Stromal cell of bone marrow (primary cell): ENCODE results near the gene NCOA7.
"Not testable (repeated sequence)": the region's sequence is repeated elsewhere in the genome, so short reads cannot be mapped to it uniquely, and the experiment has no call there.

Experiments
- DNase-seq: peaks from one replicate; pipeline ENCODE4 v3.0.0-alpha.2; 2012; ENCODE audit warnings: low read depth

NCOA7 gene

DNA sequence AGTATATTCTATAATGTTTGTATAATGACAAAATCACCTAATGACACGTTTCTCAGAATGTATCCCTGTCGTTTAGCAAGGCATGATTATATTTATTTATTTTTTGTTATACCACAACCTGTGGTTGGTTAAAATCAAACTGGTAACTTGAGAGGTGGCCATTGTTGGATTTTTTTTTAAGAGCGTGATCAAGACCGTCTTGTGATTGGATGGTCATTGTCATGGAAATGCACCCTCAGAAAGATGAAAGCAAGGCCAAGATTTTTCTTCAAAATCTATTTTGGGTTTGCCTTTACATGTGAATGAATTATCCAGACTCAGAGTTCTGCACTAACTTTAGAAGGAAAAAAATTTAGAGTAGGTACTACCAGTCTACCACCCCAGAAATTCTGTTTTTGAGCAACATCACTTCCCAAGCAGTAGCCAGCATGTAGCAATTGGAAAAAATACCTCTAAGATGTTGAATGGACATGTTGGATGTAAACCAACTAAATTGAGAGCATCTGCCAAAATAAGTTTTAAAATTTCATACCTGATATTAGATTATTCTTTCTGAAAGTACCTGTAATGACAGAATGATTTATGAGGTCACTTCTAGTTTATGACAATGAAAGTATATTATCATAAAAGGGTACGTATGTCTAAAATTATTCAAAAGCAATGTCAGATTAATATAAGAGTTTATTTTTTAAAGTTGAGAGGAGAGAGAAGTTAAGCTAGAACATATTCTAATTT, 50.8 kb downstream of the NCOA7 start:
- DNase-seq, result no peak

DNA sequence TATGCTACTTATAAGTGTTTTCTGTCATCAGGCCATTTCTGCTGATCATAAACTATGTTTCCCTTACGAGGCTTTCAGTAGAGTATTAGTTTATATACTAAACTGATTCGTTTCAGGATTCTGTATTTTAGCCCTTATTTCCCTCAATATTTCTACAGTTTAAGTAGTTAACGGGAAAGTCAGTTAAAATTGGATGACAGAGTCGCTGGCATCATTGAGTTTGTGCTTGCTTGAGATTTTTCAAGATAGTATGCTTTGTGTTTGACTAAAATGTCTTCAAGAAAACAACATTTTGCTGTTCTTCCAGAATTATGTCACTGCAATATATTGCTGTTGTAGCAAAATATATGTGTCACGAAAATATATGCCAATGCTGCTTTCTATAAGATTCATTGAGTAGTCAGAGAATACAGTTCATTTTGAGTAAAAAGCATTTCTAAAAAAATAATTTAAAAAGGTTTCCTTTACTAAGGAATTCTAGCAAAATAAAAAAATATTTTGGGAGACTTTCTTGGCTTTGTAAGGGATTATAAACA, 51.4 kb downstream of the NCOA7 start:
- DNase-seq, result no peak

DNA sequence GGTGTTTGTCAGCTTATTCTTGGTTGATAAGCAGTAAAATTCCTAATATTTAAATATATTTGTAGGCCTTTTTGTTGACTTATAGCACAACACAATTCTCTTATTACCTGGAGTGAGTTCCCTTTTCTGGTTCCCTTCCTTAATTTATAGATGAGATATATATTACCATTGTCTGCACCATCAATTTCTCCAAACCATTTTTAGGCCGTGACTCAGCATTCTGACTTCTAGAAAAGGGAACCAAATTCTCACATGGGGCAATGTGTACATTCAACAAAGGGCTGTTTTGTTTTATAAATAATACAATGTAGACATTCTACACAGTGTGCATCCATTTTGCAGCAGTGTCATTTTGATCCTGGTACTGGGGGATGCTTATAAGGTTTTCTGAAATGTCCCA, 52.8 kb downstream of the NCOA7 start:
- no peak for DNase-seq

DNA sequence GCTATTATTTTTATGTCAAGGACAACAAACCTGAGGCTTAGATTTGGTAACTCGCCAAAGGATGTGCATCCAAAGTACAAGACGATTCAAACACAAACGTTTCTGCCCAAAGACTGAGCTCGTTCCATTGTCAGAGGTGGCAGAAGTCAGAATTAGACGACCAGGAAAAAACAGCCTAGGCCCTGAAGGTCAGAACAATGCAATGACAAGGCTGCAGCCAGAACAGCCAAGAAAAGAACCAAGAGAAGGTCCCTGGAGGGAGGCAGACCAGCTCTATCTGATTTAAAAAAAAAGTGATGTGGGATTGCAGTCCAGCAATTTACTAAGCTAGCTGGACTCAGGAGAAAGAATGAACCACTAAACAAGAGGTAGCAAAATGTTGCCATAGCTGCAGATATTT, 54.2 kb downstream of the NCOA7 start:
- peak; percentile 13 for DNase-seq

DNA sequence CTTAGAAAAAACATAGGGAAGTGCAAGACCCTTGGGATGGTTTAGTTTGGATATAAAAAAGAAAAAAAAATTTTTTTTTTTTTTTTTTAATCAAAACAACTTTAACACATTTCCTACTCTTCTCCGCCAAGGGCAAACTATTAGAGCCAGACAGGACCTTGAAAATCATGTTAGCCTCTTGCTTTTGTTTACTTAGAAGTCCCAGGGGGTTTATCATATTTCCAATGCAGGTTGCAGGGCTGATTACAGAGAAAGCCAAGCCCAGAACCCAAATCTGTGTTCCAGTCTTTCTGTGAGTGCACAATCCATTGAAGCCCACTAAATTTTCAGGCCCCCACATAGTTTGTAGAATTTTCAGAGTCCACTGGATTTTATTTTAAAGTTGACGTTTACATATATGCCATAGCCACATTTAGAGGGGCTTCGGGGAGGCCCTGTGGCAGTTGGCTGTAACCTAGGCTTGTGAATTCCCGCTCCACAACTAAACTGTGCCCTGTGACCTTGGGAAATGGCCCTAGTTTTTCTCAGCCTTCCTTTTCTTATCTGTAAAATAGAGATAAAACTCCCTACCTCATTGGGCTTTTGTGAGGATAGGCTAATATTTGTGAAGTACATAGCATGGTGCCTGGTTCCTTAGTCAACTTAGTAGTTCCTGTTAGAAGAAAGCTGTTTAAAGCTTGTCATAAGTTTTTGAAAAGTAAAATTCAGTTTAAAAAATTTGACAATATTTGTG, 55.7 kb downstream of the NCOA7 start:
- DNase-seq, result no peak

DNA sequence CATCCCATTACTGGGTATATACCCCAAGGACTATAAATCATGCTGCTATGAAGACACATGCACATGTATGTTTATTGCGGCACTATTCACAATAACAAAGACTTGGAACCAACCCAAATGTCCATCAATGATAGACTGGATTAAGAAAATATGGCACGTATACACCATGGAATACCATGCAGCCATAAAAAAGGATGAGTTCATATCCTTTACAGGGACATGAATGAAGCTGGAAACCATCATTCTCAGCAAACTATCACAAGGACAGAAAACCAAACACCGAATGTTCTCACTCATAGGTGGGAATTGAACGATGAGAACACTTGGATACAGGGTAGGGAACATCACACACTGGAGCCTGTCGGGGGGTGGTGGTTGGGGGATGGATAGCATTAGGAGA, 57.5 kb downstream of the NCOA7 start:
- not testable (repeated sequence) for DNase-seq

DNA sequence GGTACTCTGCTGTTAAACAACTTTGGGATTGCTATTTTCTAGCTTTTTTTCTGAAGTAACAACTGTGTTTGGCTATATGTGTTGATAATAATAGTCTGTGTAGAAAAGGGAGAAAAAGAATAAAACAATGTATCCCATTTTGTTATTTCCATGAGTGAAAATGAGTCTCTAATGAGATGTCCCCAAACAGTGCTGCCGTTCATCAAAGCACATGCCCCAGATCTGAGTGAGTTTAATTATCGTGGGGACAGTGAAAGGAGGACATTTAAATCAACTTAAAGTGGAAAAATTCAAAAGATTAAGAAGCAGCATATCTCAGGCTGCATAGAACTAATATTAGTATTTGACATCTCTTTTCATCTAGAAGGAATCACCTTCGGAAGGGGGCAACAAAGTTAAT, 59.6 kb downstream of the NCOA7 start:
- no peak for DNase-seq

DNA sequence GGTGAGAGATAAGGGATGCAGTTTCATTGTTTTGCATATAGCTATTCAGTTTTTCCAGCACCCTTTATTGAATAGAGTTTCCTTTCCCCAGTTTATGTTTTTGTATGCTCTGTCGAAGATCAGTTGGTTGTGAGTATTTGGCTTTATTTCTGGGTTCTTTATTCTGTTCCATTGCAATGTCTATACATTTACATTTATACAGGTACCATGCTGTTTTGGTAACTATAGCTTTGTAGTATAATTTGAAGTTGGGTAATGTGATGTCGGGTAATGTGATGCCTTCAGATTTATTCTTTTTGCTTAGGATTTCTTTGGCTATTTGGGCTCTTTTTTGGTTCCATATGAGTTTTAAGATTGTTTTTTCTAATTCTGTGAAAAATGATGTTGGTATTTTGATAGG, 61.8 kb downstream of the NCOA7 start:
- DNase-seq, result no peak

DNA sequence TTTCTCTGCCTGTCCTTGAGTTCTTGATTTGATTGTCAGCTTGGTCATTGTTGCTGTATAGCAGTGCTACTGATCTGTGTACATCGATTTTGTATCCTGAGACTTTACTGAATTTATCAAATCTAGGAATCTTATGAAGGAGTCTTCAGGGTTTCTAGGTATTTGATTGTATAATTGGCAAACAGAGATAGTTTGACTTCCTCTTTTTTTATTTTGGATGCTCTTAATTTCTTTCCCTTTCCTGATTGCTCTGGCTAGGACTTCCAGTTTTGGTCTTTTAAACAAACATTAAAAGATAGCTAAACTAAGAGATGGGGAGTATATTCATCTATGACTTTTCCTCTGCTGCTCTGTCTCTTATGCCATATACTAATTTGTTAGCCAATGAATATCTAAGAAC, 62.4 kb downstream of the NCOA7 start:
- DNase-seq, result no peak

DNA sequence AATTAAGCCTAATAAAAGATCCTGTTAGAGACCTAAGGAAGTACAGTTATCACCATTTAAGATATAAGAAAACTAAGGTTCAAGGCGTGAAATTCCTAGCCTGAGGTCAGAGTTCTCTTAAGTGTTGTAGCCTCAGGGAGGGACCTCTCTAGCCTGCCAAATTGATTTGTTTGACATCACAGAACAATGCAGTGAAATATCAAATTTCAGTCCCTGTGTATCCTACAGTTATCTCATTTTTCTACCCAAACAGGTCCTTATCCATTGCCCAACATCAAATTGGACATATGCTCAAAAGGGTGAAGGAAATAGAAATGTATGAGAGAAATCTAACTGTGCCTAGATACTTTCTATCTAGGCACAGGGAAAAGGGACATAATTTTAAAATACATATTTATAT, 63.0 kb downstream of the NCOA7 start:
- no peak for DNase-seq

DNA sequence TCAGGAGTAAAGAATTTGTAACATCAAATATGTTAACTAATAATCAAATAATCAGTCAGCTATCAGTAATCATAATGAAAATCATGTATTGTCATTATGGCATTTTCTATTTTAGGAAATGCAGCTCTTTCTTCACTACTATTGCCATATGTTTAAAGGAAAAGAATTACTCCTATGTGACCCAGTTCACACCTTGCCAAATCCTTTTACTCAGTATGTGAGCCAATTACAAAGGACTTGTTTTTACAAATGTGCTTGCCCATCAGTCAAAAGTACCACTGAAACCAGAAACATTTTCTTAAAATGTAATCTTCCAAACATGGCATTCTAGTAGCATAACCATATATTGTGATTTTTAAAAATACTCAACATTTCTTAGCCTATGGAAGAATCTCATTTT, 63.6 kb downstream of the NCOA7 start:
- no peak for DNase-seq

DNA sequence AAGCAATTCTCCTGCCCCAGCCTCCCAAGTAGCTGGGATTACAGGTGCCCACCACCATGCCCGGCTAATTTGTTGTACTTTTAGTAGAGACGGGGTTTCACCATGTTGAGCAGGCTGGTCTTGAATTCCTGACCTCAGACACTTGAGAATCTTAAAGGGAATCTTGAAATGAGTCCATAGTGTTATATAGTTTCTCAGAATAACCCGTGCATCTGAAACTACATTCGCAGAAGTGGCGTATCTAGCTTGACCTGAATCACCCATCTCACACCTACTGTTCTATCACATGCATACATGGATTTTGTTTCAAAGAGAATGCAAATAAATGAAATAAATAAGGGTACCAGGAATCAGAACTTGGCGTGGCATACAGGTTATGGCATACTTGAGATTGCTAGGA, 65.0 kb downstream of the NCOA7 start:
- no peak for DNase-seq

DNA sequence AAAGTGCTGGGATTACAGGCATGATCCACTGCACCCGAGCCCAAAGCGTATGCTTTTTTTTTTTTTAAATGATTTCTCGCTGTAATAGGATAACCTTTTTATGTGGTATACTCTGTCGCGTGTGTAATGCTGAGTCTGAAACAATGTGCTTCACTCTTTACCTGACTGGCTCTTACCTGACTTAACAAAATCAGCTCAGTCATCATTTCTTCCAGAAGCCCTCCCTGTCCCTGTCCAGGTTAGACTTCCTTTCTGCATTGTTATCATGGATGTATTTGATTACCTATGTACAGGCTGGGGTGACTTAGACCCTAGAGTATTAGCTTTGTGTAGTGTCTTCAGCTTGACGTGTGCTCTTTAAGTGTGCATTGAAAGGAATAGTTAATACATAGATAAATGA, 67.1 kb downstream of the NCOA7 start:
- no peak for DNase-seq

DNA sequence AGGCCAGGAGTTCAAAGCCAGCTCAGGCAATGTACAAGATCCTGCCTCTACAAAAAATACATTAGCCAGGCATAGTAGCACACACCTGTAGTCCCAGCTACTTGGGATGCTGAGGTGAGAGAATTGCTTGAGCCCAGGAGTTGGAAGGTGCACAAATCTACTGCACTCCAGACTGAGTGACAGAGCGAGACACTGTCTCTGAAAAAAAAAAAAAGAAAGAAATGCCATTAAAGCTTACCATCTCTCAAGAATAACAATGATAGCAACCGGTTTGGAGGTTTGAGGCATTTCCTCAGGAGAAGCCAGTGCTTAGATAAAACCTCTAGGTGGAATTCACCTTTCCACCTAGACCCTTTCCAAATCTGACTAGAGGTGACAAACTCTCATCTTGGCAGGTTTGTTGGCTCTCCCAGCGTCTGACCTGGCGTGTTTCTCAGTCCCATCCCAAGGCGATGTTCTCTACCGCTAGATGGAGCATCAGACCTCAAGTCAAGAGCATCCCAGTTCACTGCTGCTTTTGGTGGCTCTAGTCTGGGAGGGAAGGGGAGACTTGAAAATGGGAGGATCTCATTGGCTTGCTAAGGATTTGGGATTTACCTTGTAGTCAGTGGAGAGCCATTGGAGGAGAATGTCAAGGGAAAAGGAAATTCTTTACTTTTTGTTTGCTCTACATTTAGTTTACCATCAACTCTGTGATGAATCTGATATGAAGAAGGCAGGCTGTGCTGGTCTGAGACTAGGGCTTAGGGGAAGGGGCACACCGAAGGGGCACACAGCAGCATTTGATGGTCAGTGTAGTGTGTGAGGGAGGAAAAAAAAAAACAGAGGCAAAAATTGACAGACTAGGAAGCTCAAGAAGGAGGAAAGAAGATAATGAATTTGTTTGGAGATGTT, 67.9 kb downstream of the NCOA7 start:
- DNase-seq, result peak; percentile 47

DNA sequence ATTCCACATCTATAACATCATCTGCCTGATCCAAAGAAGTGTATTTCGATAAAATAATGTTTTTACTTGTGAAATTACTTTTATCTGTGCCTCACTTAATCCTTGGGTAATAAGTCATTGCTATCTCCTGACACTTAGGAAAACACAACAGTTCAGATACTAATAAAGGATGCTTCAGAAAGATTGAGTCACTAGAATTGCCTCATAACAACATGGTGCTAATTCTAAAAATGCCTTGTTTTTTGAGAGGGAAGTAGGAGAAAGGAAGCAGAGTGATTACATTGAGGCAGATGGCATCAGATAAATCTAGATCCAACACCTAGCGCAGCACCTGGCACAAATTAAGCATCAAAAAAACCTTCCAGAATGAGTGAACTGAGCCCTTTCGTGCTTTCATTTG, 69.0 kb downstream of the NCOA7 start:
- DNase-seq, result no peak

DNA sequence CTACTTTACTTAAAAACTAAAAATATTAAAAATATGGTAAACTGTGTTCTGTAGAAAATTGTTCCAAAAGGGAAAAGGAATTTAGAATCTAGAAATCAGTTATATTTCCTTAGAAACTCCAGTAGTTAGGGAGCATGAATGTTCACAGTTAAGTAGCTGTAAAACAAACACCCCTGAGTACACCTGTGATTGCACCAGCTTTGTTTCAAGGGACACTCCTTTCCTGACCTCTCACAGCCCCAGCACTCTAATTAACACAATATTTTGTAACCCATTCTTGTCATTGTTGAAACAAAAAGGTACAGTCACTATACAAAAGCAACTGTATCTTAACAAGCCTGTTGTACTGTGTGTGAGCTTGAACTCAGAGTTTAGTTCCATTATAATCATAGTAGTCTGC, 72.3 kb downstream of the NCOA7 start:
- no peak for DNase-seq

DNA sequence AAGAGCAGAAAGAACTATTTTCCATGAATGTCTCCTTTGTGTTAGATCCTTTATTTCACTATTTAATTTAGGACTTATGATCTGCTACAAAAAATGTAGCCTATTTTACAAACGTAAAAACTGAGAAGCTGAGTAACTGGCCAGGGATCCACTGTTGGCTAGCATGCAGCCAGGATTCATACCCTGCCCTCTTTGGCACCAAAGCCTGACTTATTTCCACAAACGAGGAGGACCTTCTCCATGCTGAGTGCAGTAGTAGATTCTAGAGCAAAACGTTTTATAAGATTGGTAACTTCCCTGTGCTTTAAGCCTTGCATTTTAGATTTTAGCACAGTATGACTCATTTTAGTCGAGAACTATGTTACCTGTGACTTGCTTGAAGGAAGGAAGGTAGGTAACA, 74.3 kb downstream of the NCOA7 start:
- DNase-seq, result no peak

DNA sequence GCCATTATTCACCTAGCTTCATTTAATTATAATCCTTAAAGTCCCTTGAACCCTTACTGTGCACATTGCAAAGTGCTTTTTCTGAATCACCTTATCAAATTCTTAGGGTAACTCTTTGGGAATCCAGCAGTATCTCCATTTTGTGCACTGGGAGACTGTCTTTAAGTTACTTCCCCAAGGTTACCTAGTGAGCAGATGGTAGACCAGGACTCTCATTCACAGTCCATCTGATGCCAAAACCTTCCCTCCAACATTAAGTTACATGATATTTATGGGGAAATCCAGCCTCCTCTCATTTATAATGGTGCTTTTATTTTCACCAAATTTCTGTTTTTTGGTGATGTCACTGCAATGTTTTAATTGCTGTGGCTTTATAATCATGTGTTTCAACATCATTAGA, 75.7 kb downstream of the NCOA7 start:
- no peak for DNase-seq

DNA sequence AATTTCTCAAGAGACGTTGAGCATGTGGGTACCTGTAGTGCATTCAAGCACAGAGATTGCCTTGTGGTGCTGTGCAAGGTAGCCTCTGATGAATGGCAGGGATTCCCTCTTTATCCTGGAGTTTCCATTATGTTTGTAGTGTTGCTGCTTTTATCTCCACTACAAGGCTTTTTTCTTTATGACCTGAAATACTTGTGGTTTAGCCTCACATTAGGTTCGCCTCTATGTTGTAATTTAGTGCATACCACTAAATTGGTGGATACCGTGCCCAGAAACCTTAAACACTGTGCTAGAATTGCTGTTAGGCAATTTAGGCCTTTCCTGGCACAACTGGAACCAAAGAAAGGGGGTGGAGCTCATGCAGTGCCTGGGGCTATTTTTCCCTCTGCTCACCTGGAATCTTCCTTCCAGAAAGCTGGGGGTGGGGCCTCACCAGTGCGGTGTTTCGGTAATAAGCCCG, 76.8 kb downstream of the NCOA7 start:
- no peak for DNase-seq

DNA sequence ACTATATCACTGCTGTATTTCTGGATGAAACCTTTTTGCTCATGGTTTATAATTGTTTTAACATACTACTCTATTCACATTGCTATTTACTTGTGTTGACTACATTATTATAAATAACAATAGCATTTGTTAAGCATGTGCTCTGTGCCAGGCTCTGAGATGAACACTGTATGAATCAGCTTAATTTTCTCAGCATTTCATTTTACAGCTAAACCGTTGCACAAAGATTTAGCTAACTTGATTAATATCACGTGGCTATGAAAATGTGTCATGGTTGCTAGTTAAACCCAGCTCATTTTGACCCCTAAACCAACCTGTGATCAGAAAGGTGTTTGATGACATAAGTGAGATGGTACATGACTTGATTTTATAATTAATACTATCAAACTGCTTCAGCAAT, 77.5 kb downstream of the NCOA7 start:
- DNase-seq, result no peak

DNA sequence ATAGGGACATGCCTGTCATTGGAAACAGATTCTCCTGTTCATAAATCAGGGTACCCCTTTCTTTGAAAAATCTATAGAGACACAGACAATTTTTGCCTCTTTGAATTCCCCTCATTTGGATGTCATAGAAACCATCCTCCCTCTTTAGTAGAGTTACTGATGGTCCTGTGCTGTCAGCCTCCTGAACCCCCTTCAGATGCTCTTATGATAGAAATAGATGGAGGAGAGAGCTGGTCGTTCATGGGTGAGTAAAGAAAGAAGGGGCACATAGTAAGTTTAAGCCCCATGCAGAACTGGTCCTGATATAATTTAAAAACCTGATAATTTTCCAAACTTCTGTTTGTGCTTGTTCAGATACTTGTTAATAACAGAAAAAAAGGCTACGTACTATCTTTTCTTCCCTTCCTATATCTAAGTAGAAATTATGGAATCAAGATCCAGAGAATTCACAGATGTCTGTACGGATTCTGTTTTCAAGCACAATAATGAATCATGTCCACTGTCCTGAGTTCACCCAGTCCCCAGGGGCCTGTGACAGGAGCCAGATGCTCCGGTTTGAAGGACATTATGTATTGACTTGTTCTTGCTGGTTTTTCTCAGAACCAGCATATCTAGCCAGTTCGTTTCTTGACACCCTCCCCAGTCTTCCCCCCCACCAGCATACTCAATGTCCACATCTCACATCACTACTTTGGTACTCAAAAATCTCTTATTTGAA, 78.1 kb downstream of the NCOA7 start:
- no peak for DNase-seq

DNA sequence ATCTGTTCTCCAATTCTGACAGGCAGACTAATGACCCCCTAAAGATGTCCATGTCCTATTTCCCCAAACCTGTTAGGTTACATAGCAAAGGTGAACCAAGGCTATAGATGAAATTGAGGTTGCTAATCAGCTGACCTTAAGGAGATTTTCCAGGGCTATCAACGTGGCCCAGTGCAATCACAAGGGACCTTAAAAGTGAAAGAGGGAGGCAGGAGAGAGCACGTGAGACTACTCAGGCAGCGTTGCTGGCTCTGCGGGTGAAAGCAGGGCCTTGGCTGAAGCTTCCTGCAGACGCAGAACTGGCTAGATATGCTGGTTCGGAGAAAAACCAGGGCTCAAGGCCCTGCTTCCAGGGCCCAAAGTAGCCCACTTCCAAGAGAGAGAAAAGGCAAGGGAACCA, 78.7 kb downstream of the NCOA7 start:
- DNase-seq, result no peak
